SU-DHL-6 (cell line): ENCODE data around the gene PRKAR1B.

Source experiments
- CTCF ChIP-seq: fragments of 200-600 bp; sonication (generic); IDR thresholded peaks from one replicate; pipeline ENCODE4 v1.5.1; 2017; ENCODE audit warnings: antibody characterized with exemption, mild to moderate bottlenecking, low read length, moderate library complexity; ENCODE audit not compliant: insufficient read depth, poor library complexity, severe bottlenecking
- EZH2phosphoT487 ChIP-seq: fragments of 200-600 bp; sonication (generic), shearing (Covaris generic); conservative IDR thresholded peaks from 2 replicates; pipeline ENCODE4 v1.6.1; 2018; ENCODE audit warnings: mild to moderate bottlenecking, antibody characterized with exemption, low read length, moderate library complexity, mixed read lengths

- TF ChIP-seq CTCF (no peak), EZH2phosphoT487 (no peak)
These were observed 193.0 kb downstream of the PRKAR1B start for GRCh38 chr7:534075-534474.
